HUES48 (cell line): ENCODE results near the gene TAB2.

Source experiments
- H3K27ac ChIP-seq: one replicate; pipeline ENCODE4 v1.7.0; 2013; ENCODE audit warnings: low read depth, low read length, inconsistent platforms
- H3K27me3 ChIP-seq: 2 replicates; pipeline ENCODE4 v1.6.1; 2013; ENCODE audit warnings: mild to moderate bottlenecking, low read length; ENCODE audit not compliant: control insufficient read depth, insufficient read depth
- H3K36me3 ChIP-seq: 2 replicates; pipeline ENCODE4 v1.6.1; 2013; ENCODE audit warnings: low read length; ENCODE audit not compliant: control insufficient read depth, insufficient read depth
- H3K4me1 ChIP-seq: 2 replicates; pipeline ENCODE4 v1.6.1; 2013; ENCODE audit warnings: mild to moderate bottlenecking, low read length; ENCODE audit not compliant: control insufficient read depth, insufficient read depth
- H3K4me3 ChIP-seq: 2 replicates; pipeline ENCODE4 v1.5.1; 2013; ENCODE audit warnings: mild to moderate bottlenecking, low read depth, low read length
- H3K9ac ChIP-seq: 2 replicates; pipeline ENCODE4 v1.6.1; 2013; ENCODE audit warnings: mild to moderate bottlenecking, low read depth, low read length, moderate library complexity
- H3K9me3 ChIP-seq: 2 replicates; pipeline ENCODE4 v1.6.1; 2013; ENCODE audit warnings: low read length; ENCODE audit not compliant: control insufficient read depth, insufficient read depth

TAB2 gene

GRCh38 chr6:149392093-149392492 lies 74.6 kb downstream of the TAB2 start:
- no peaks in the 10 kb centered on the region for H3K9me3 ChIP-seq
- no peak overlapping the region for H3K4me3 ChIP-seq
- no peaks in the 10 kb centered on the region for H3K27me3 ChIP-seq
- no peak overlapping the region for H3K9ac ChIP-seq
- H3K36me3 ChIP-seq = peaks cover 13% of the 10 kb centered on the region
- no peak overlapping the region for H3K27ac ChIP-seq
- peaks cover 4% of the 10 kb centered on the region; the same call in 1 of the 2 replicates for H3K4me1 ChIP-seq

GRCh38 chr6:149392535-149392934 lies 75.0 kb downstream of the TAB2 start:
- peaks cover 4% of the 10 kb centered on the region; the same call in 1 of the 2 replicates for H3K4me1 ChIP-seq

GRCh38 chr6:149393002-149393679 lies 75.6 kb downstream of the TAB2 start:
- H3K9me3 ChIP-seq = no peaks in the 10 kb centered on the region
- peaks cover 16% of the 10 kb centered on the region for H3K36me3 ChIP-seq
- no peak overlapping the region for H3K4me3 ChIP-seq

More at GRCh38 chr6:149392535-149392934, 75.0 kb downstream of the TAB2 start:
- Histone ChIP-seq H3K27ac (no peak overlapping the region), H3K27me3 (no peaks in the 10 kb centered on the region), H3K36me3 (peaks cover 13% of the 10 kb centered on the region), H3K4me3 (no peak overlapping the region), H3K9me3 (no peaks in the 10 kb centered on the region), H3K9ac (no peak overlapping the region)

GRCh38 chr6:149395185-149395584 lies 77.7 kb downstream of the TAB2 start:
- no peak overlapping the region for H3K27ac ChIP-seq
- no peaks in the 10 kb centered on the region for H3K9me3 ChIP-seq
- no peaks in the 10 kb centered on the region for H3K27me3 ChIP-seq
- H3K4me3 ChIP-seq = no peak overlapping the region
- peaks cover 32% of the 10 kb centered on the region for H3K36me3 ChIP-seq
- H3K4me1 ChIP-seq = peaks cover 4% of the 10 kb centered on the region; the same call in 1 of the 2 replicates
- no peak overlapping the region for H3K9ac ChIP-seq

More at GRCh38 chr6:149393002-149393679, 75.6 kb downstream of the TAB2 start:
- no peak overlapping the region for H3K9ac ChIP-seq
- H3K4me1 ChIP-seq = peaks cover 4% of the 10 kb centered on the region; the same call in 1 of the 2 replicates
- no peaks in the 10 kb centered on the region for H3K27me3 ChIP-seq
- H3K27ac ChIP-seq = no peak overlapping the region

- H3K9ac ChIP-seq = no peak overlapping the region
- H3K27ac ChIP-seq = no peak overlapping the region
- H3K27me3 ChIP-seq = no peaks in the 10 kb centered on the region
- peaks cover 49% of the 10 kb centered on the region for H3K36me3 ChIP-seq
- peaks cover 4% of the 10 kb centered on the region; the same call in 1 of the 2 replicates for H3K4me1 ChIP-seq
- H3K9me3 ChIP-seq = no peaks in the 10 kb centered on the region
- no peak overlapping the region for H3K4me3 ChIP-seq
These were observed 79.9 kb downstream of the TAB2 start for GRCh38 chr6:149397384-149397783.

- H3K4me1 ChIP-seq = 0 out of 2 replicates have a peak, but pooled peaks cover under 1% of the 10 kb centered on the region
- no peak within 1 kb of the TSS for H3K27ac ChIP-seq
- no peaks in the 10 kb centered on the region for H3K27me3 ChIP-seq
- H3K4me3 ChIP-seq = no peak within 1 kb of the TSS
- H3K9ac ChIP-seq = no peak within 1 kb of the TSS
- peaks cover 66% of the 10 kb centered on the region for H3K36me3 ChIP-seq
- H3K9me3 ChIP-seq = no peaks in the 10 kb centered on the region
These were observed 82.5 kb downstream of the TAB2 start, which contains the start of gene SUMO4 for GRCh38 chr6:149400050-149400449. TSS of gene SUMO4 (plus strand) at chr6:149400262. CDS start at chr6:149400392, 130 bp downstream.

GRCh38 chr6:149403534-149403933 lies 86.0 kb downstream of the TAB2 start:
- no peak overlapping the region for H3K4me3 ChIP-seq
- no peaks in the 10 kb centered on the region for H3K9me3 ChIP-seq
- H3K4me1 ChIP-seq = no peaks in the 10 kb centered on the region
- H3K27me3 ChIP-seq = no peaks in the 10 kb centered on the region
- H3K36me3 ChIP-seq = peaks cover 65% of the 10 kb centered on the region
- no peak overlapping the region for H3K27ac ChIP-seq
- H3K9ac ChIP-seq = no peak overlapping the region

GRCh38 chr6:149405823-149406765 lies 88.6 kb downstream of the TAB2 start:
- Histone ChIP-seq H3K27me3 (no peaks in the 10 kb centered on the region), H3K4me1 (no peaks in the 10 kb centered on the region), H3K27ac (no peak overlapping the region), H3K36me3 (peaks cover 60% of the 10 kb centered on the region), H3K9ac (no peak overlapping the region), H3K9me3 (no peaks in the 10 kb centered on the region), H3K4me3 (no peak overlapping the region)

GRCh38 chr6:149409617-149410016 lies 92.1 kb downstream of the TAB2 start:
- Histone ChIP-seq H3K4me1 (no peaks in the 10 kb centered on the region), H3K27me3 (no peaks in the 10 kb centered on the region), H3K36me3 (peaks cover 34% of the 10 kb centered on the region), H3K27ac (no peak overlapping the region), H3K9ac (no peak overlapping the region), H3K9me3 (no peaks in the 10 kb centered on the region), H3K4me3 (no peak overlapping the region)

GRCh38 chr6:149410557-149410956 lies 93.0 kb downstream of the TAB2 start:
- H3K27ac ChIP-seq = no peak overlapping the region
- no peaks in the 10 kb centered on the region for H3K4me1 ChIP-seq
- H3K36me3 ChIP-seq = peaks cover 26% of the 10 kb centered on the region
- H3K4me3 ChIP-seq = no peak overlapping the region
- no peaks in the 10 kb centered on the region for H3K27me3 ChIP-seq
- H3K9me3 ChIP-seq = no peaks in the 10 kb centered on the region
- no peak overlapping the region for H3K9ac ChIP-seq

GRCh38 chr6:149414009-149414408 lies 96.5 kb downstream of the TAB2 start:
- peaks cover 23% of the 10 kb centered on the region for H3K36me3 ChIP-seq
- H3K9ac ChIP-seq = no peak overlapping the region
- H3K4me1 ChIP-seq = no peaks in the 10 kb centered on the region
- no peaks in the 10 kb centered on the region for H3K9me3 ChIP-seq
- no peaks in the 10 kb centered on the region for H3K27me3 ChIP-seq
- H3K4me3 ChIP-seq = no peak overlapping the region
- H3K27ac ChIP-seq = no peak overlapping the region
